ENCODE measurements around the gene PIK3AP1. TPM values are rescaled to one million over a fixed set of nuclear protein-coding genes. Genes with fewer than 3 reads are reported as not detected.
"Not testable (repeated sequence)": the region's sequence is repeated elsewhere in the genome, so short reads cannot be mapped to it uniquely, and the experiment has no call there.

Gene PIK3AP1
- total RNA-seq, 1 experiment from 2014 or later = 7.1 TPM

- intact Hi-C loops (cut with micrococcal nuclease) = loop anchor here (1.0 kb wide), 1 partner anchor 103 kb away; no protein-coding TSS in a partner anchor
- POLR2A ChIA-PET = no interaction called here
- RAD21 ChIA-PET (ENCODE audit: low non-redundant PET in 1 of 2, low total read pairs in 2 of 2, uncharacterized antibody in 2 of 2, unreplicated experiment in 2 of 2) = interaction anchor here in 1 of 2 experiments (0.7 kb wide), 2 partner anchors 101 to 103 kb away, joined by 4 to 5 read pairs; no protein-coding TSS in a partner anchor
- Histone ChIP-seq H4K20me1 (ENCODE audit: insufficient read depth) (no peaks in the 10 kb centered on the region), H3K36me3 (ENCODE audit: control insufficient read depth in 1 of 2, insufficient read depth in 2 of 2, low read length in 2 of 2) (no peaks in the 10 kb centered on the region), H3K27ac (ENCODE audit: low read depth, low read length) (no peak overlapping the region), H3K4me1 (ENCODE audit: control insufficient read depth in 1 of 2, insufficient read depth in 2 of 2, low read length in 2 of 2) (no peaks in the 10 kb centered on the region), H3K9me2 (ENCODE audit: insufficient read depth) (no peaks in the 10 kb centered on the region), H3K9ac (ENCODE audit: low read length) (no peak overlapping the region), H3K4me2 (ENCODE audit: low read length) (no peak overlapping the region), H3K9me3 (ENCODE audit: control insufficient read depth in 1 of 2, insufficient read depth in 1 of 2, low read depth in 1 of 2, low read length in 2 of 2) (no peaks in the 10 kb centered on the region), H3K27me3 (ENCODE audit: insufficient read depth, low read length) (no peaks in the 10 kb centered on the region), H3K4me3 (replicated peaks in 1 of 2; ENCODE audit: low read depth in 1 of 2, low read length in 2 of 2) (no peak overlapping the region), H2AFZ (ENCODE audit: low read depth, low read length, poor library complexity, severe bottlenecking) (no peak overlapping the region), H3K79me2 (ENCODE audit: insufficient read depth, low read length) (no peaks in the 10 kb centered on the region)
- DNase-seq (ENCODE audit: low read depth, low spot score) (no peak), ATAC-seq (peak; percentile 63)
- TF ChIP-seq FOSL1 (IDR thresholded peaks at IDR 0.05; ENCODE audit: low read depth) (peak; percentile 19; the same call in 1 of the 2 replicates), EZH2phosphoT487 (IDR thresholded peaks at IDR 0.05; ENCODE audit: borderline replicate concordance) (no peak), RAD21 (IDR thresholded peaks at IDR 0.05; ENCODE audit: low read depth) (peak; percentile 64), TCF7L2 (IDR thresholded peaks at IDR 0.05; ENCODE audit: borderline replicate concordance, extremely low read depth, insufficient read depth, insufficient read length) (peak; percentile 62), CTCF (IDR thresholded peaks at IDR 0.05 in 2 of 3, conservative IDR thresholded peaks at IDR 0.05 in 1 of 3; ENCODE audit: borderline replicate concordance in 1 of 3, insufficient read depth in 1 of 3, low read depth in 2 of 3, low read length in 2 of 3) (peak; percentile 16 to 52 (median 41); a peak in 3 of 6 replicates)
- CTCF ChIA-PET = interaction anchor here (0.5 to 1.8 kb wide), 3 partner anchors 12 to 103 kb away, joined by 3 to 9 read pairs (median 4); no protein-coding TSS in a partner anchor
- no TSS peak for BruUV-seq (replicated peaks)
Measured at GRCh38 chr10:96743988-96744585, 23.8 kb upstream of the PIK3AP1 start.

- H3K4me3 ChIP-seq (replicated peaks in 1 of 2; ENCODE audit: low read depth in 1 of 2, low read length in 2 of 2); RAD21 ChIA-PET (ENCODE audit: low non-redundant PET in 1 of 2, low total read pairs in 2 of 2, uncharacterized antibody in 2 of 2, unreplicated experiment in 2 of 2); DNase-seq (ENCODE audit: low read depth, low spot score); H3K27ac ChIP-seq (ENCODE audit: low read depth, low read length); H3K79me2 ChIP-seq (ENCODE audit: insufficient read depth, low read length); H3K36me3 ChIP-seq (ENCODE audit: control insufficient read depth in 1 of 2, insufficient read depth in 2 of 2, low read length in 2 of 2); H4K20me1 ChIP-seq (ENCODE audit: insufficient read depth); BruUV-seq (replicated peaks); CTCF ChIA-PET; H3K9me2 ChIP-seq (ENCODE audit: insufficient read depth); H3K9me3 ChIP-seq (ENCODE audit: control insufficient read depth in 1 of 2, insufficient read depth in 1 of 2, low read depth in 1 of 2, low read length in 2 of 2); H3K27me3 ChIP-seq (ENCODE audit: insufficient read depth, low read length); H3K4me1 ChIP-seq (ENCODE audit: control insufficient read depth in 1 of 2, insufficient read depth in 2 of 2, low read length in 2 of 2); intact Hi-C loops (cut with micrococcal nuclease); H3K9ac ChIP-seq (ENCODE audit: low read length); ATAC-seq; H3K4me2 ChIP-seq (ENCODE audit: low read length); H2AFZ ChIP-seq (ENCODE audit: low read depth, low read length, poor library complexity, severe bottlenecking); POLR2A ChIA-PET: not testable (repeated sequence)
Measured at GRCh38 chr10:96741557-96741956, 21.2 kb upstream of the PIK3AP1 start.

Data from HCT116 (cell line).